GM19099 (cell line): ENCODE measurements around the gene TIPIN.

Experiments used
- POLR2A ChIP-seq: IDR thresholded peaks from 3 replicates; pipeline ENCODE4 v1.6.1; 2011; ENCODE audit warnings: low read depth; ENCODE audit not compliant: insufficient read length; ENCODE audit errors: extremely low read depth

The TIPIN gene

DNA sequence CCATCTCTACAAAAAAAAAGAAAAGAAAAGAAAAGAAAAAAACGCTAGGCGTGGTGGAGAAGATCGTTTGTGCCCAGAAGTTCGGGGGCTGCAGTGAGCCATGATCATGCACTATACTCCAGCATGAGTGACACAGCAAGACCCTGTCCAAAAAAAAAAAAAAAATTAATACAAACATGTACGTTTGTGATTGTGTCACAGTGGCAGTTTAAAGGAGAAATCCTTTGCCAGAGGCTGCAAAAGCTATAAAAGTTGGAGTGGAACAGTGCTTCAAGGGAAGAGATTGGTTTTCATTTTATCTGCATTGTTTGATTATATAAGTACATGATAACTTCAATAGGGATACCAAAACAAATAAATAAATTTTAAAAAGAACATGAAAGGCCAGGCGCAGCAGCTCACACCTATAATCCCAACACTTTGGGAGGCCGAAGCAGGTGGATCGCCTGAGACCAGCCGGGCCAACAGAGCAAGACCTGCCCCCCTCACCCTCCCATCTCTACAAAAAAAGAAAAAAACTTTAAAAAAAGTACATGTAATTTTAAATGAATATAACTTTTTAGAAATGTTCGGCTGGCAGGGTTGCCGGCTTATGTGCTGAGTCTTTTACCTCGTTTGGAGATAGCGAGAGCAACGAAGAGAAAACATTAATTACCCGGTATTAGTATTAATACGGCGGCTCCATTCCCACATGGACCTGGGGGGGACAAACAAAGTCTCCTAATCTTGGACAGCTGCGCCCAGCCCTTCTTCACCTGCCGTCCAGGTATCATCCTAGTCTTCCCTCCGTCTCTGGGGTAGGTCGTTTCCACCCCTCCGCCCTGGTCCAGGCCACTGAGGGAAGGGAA is 63.7 kb downstream of the TIPIN start:
- no peak for TF ChIP-seq POLR2A

DNA sequence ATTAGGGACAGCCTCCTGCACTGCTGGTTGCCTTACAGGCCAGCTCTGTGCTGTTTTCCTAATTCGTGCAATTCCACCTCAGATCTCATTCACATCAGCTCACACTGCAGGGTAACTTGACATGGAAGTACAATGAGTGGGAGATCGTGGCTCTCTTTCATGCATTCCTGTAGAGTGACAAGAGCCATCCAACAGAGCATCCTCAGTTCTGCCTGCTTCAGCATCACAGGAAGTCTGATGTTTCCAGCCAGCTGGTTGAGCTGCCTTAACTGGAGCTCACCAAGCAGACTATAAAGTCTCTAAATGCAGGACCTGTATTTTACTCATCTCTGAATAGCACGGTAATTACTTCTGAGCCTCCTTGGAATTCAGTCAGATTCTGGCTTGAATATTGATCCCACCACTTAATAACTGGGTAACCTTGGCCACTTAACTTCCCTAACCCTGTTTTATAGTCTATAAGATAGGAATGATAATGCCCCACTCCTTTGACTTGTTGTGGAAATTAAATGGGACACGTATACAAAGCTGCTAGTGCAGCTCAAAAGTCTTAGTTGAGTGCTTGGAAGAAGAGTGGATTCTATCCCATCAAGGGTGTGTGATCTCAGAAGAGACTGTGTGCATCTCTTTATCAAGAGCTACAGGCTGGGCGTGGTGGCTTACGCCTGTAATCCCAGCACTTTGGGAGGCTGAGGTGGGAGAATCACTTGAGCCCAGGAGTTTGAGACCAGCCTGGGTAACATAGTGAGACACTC is 64.5 kb downstream of the TIPIN start:
- no peak for TF ChIP-seq POLR2A

DNA sequence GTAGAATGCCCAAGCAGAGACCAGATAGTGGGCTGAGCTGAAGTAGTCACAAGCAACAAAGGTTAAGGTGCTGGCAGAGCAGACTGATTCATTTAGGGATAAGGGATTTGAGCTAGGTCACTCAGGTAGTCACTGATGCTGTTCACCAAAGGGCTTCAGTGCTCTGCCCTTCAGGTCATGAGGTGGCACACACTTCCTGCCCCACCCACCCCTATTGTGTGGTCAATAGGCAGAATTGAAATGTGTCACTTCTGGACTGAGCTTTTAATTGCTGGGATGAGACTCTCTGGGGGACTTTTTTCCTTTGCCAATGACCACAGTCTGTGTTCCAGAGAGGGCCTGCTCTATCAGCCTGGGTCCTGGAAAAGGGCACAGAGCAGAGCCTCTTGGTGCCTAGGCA is 66.0 kb downstream of the TIPIN start:
- no peak for TF ChIP-seq POLR2A

DNA sequence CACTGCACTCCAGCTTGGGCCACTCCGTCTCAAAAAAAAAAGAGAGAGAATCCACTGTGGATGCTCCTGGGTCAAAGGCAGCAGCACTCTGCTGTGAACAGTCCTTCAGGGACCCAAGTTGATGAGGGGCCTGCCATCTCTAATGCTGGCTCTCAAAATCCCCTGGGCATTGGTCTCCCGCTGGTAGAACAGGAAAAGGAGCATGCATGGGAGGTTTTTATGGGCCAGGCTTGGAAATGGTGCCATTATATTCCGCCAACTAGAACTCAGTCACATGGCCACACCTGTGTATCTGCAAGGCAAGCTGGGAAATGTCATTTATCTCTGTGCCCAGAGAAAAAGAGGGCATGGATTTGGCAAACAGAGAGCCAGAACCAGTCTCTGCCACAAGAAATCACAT is 66.5 kb downstream of the TIPIN start:
- no peak for TF ChIP-seq POLR2A

DNA sequence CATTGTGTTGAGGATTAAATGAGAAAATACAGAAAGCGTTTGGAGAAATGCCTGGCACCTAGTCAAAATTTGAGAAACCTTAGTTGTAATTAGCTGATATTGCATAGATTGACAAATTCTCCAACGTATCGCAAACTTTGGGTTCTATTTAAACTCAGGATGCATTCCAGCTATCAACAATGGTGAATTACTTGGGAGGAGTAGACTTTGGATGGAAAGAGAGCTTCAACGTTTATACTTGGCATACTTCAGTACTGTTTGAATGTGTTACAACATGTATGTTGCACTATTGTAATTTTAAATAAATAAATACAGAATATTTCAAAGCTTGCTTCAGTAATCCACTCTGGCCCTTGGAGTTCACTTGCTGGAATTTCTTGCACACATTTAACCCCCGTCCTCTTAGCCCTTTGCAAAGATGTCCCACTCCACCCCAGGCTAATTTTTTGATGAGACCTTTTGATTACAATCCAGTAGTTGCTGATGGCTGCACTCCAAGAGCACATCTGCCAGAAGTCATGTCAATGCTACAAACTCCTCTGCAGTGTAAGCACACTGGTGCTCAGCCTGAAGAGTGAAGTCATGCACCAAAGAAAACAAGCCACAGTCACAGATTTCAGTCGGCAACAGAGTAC is 67.8 kb downstream of the TIPIN start:
- no peak for TF ChIP-seq POLR2A

DNA sequence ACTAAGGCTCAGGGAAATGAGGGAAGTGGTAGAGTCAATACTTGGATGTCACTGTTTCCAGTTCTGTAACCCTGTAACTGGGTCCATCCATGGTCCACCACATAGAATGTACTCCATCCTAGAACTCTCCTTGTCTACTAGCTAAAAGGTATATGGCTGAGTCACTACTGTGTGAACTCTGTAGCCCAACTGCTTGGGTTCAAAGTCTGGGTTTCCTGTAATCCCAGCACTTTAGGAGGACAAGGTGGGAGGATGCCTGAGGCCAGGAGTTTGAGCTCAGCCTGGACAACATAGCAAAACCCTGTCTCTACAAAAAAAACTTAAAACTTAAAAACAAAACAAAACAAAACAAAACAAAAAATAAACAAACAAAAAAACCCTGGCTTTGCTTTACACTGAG is 68.4 kb downstream of the TIPIN start:
- TF ChIP-seq POLR2A: no peak

DNA sequence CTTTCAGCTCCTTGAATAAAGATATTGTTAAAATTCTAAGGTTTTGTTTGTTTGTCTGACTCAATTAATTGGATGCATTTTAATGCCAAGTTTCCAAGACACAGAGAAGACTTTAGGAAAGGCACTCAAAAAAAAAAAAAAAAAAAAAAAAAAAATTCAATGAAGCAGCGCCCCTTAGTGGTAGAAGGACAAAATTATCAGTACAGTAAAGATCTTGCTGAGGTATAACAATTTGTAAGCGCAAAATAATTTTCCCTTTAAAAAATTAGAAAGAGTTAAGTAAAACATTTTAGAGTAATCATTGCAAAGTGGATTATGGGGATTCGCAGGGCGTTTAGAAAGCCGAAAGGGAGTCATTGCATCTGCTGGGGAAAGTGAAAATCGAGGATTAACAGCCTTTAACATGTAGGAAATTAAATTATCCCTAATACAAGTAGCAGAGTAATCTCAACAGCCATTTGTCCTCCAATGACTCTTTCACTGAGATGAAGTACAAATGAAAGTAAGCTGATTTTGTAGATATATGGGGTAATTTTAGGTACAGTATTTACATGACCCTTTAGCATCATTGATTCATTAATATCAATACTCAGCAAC is 68.9 kb downstream of the TIPIN start:
- TF ChIP-seq POLR2A: no peak
